Measurements from ENCODE around the gene DIAPH3. TPM values are rescaled to one million over a fixed set of nuclear protein-coding genes. Genes with fewer than 3 reads are reported as not detected.

The DIAPH3 gene
- total RNA-seq, 1 donor = 30.7 TPM

- H3K4me3 ChIP-seq (ENCODE audit: low read depth, low read length) = no peak overlapping the region
- no peak for DNase-seq (ENCODE audit: low read depth)
- TF ChIP-seq CTCF (IDR thresholded peaks at IDR 0.05; ENCODE audit: insufficient read depth, low read depth, low read length) = no peak
These were observed 300.1 kb downstream of the DIAPH3 start for GRCh38 chr13:59863621-59864020.

GRCh38 chr13:59861676-59862075, 302.1 kb downstream of the DIAPH3 start:
- DNase-seq (ENCODE audit: low read depth) = no peak
- no peak for TF ChIP-seq CTCF (IDR thresholded peaks at IDR 0.05; ENCODE audit: insufficient read depth, low read depth, low read length)
- no peak overlapping the region for H3K4me3 ChIP-seq (ENCODE audit: low read depth, low read length)

GRCh38 chr13:59856281-59856810, 307.4 kb downstream of the DIAPH3 start:
- H3K4me3 ChIP-seq (ENCODE audit: low read depth, low read length) = no peak overlapping the region
- no peak for TF ChIP-seq CTCF (IDR thresholded peaks at IDR 0.05; ENCODE audit: insufficient read depth, low read depth, low read length)
- peak; percentile 66 for DNase-seq (ENCODE audit: low read depth)

GRCh38 chr13:59846845-59847620, 316.7 kb downstream of the DIAPH3 start:
- DNase-seq (ENCODE audit: low read depth) = peak; percentile 14
- H3K4me3 ChIP-seq (ENCODE audit: low read depth, low read length) = no peak overlapping the region
- no peak for TF ChIP-seq CTCF (IDR thresholded peaks at IDR 0.05; ENCODE audit: insufficient read depth, low read depth, low read length)

- no peak overlapping the region for H3K4me3 ChIP-seq (ENCODE audit: low read depth, low read length)
- DNase-seq (ENCODE audit: low read depth) = no peak
- TF ChIP-seq CTCF (IDR thresholded peaks at IDR 0.05; ENCODE audit: insufficient read depth, low read depth, low read length) = no peak
These were observed 320.7 kb downstream of the DIAPH3 start for GRCh38 chr13:59843040-59843439.

- no peak overlapping the region for H3K4me3 ChIP-seq (ENCODE audit: low read depth, low read length)
- TF ChIP-seq CTCF (IDR thresholded peaks at IDR 0.05; ENCODE audit: insufficient read depth, low read depth, low read length) = no peak
- DNase-seq (ENCODE audit: low read depth) = no peak
These were observed 321.2 kb downstream of the DIAPH3 start for GRCh38 chr13:59842507-59842906.
